T-helper 1 cell (primary cell): ENCODE results near the gene GLIS1.
A peak's percentile ranks its signal among the peaks of the same experiment; 100 is the strongest.

ENCODE experiments used
- DNase-seq, 5 donors: peaks; one replicate each; pipeline ENCODE4 v3.0.0-alpha.2; 2012 to 2020

GLIS1 gene

GRCh38 chr1:53693339-53693738 lies 45.6 kb downstream of the GLIS1 start:
- DNase-seq, result no peak

- DNase-seq, result no peak
Observed at GRCh38 chr1:53691326-53691725, 47.6 kb downstream of the GLIS1 start.

- DNase-seq, result no peak
Observed at GRCh38 chr1:53690411-53690810, 48.6 kb downstream of the GLIS1 start.

GRCh38 chr1:53689736-53690326 lies 49.1 kb downstream of the GLIS1 start:
- DNase-seq, result no peak

GRCh38 chr1:53689223-53689622 lies 49.7 kb downstream of the GLIS1 start:
- DNase-seq, result no peak

GRCh38 chr1:53688381-53689102 lies 50.4 kb downstream of the GLIS1 start:
- DNase-seq, result no peak

- DNase-seq, result no peak
Observed at GRCh38 chr1:53687901-53688300, 51.1 kb downstream of the GLIS1 start.

GRCh38 chr1:53687426-53687825 lies 51.5 kb downstream of the GLIS1 start:
- DNase-seq, result no peak

GRCh38 chr1:53686965-53687267 lies 52.0 kb downstream of the GLIS1 start:
- DNase-seq, result no peak

GRCh38 chr1:53686091-53686964 lies 52.6 kb downstream of the GLIS1 start:
- DNase-seq, result no peak

GRCh38 chr1:53685272-53686051 lies 53.5 kb downstream of the GLIS1 start:
- DNase-seq, result no peak

GRCh38 chr1:53684741-53685140 lies 54.2 kb downstream of the GLIS1 start:
- no peak for DNase-seq

- DNase-seq, result no peak
Observed at GRCh38 chr1:53683986-53684740, 54.8 kb downstream of the GLIS1 start.

GRCh38 chr1:53682881-53683280 lies 56.1 kb downstream of the GLIS1 start:
- no peak for DNase-seq

GRCh38 chr1:53681977-53682685 lies 56.8 kb downstream of the GLIS1 start:
- peak in 3 of 5 donors; percentile 15 to 17 (median 15) for DNase-seq

GRCh38 chr1:53681351-53681976 lies 57.5 kb downstream of the GLIS1 start:
- no peak for DNase-seq

GRCh38 chr1:53680868-53681267 lies 58.1 kb downstream of the GLIS1 start:
- DNase-seq, result no peak

GRCh38 chr1:53678938-53679825 lies 59.8 kb downstream of the GLIS1 start:
- no peak for DNase-seq

- DNase-seq, result no peak
Observed at GRCh38 chr1:53678507-53678906, 60.5 kb downstream of the GLIS1 start.

GRCh38 chr1:53678046-53678445 lies 60.9 kb downstream of the GLIS1 start:
- no peak for DNase-seq
